SU-DHL-6 (cell line): ENCODE measurements around the gene FAM53B.

Experiments
- H2AFZ ChIP-seq: fragments of 200-600 bp; sonication (generic); 2 replicates; pipeline ENCODE4 v1.6.1; 2014; ENCODE audit warnings: low read depth, mild to moderate bottlenecking, moderate library complexity, mixed read lengths, antibody characterized with exemption, low read length; ENCODE audit not compliant: severe bottlenecking
- H3F3A ChIP-seq: fragments of 200-600 bp; shearing (Covaris generic); 2 replicates; pipeline ENCODE4 v1.6.0; 2016; ENCODE audit warnings: antibody characterized with exemption, mild to moderate bottlenecking; ENCODE audit not compliant: insufficient read depth
- H3K27ac ChIP-seq: fragments of 200-600 bp; sonication (generic); 2 replicates; pipeline ENCODE4 v1.5.1; 2016; ENCODE audit warnings: low read depth, mild to moderate bottlenecking, low read length, moderate library complexity, mixed read lengths
- H3K27me3 ChIP-seq: fragments of 200-600 bp; sonication (generic), shearing (Covaris generic); 2 replicates; pipeline ENCODE4 v1.6.0; 2014; ENCODE audit warnings: mild to moderate bottlenecking, low read length
- H3K36me3 ChIP-seq: fragments of 200-600 bp; sonication (generic); 2 replicates; pipeline ENCODE4 v1.6.1; 2014; ENCODE audit warnings: mild to moderate bottlenecking, low read length, mixed read lengths
- H3K4me2 ChIP-seq: fragments of 300-600, 200-600 bp; shearing (Covaris generic), sonication (generic); 2 replicates; pipeline ENCODE4 v1.6.0; 2014; ENCODE audit warnings: low read length, low read depth, mild to moderate bottlenecking; ENCODE audit not compliant: poor library complexity, severe bottlenecking
- H3K4me3 ChIP-seq: fragments of 200-600 bp; sonication (generic); 2 replicates; pipeline ENCODE4 v1.5.1; 2014; ENCODE audit warnings: antibody characterized with exemption, low read length, mild to moderate bottlenecking, mixed read lengths; ENCODE audit not compliant: insufficient read depth, poor library complexity, severe bottlenecking
- H3K79me2 ChIP-seq: fragments of 200-600 bp; sonication (generic); 2 replicates; pipeline ENCODE4 v1.6.1; 2014; ENCODE audit warnings: mild to moderate bottlenecking, low read length, moderate library complexity; ENCODE audit not compliant: insufficient read depth
- H3K9ac ChIP-seq: fragments of 200-600 bp; sonication (generic); 2 replicates; pipeline ENCODE4 v1.7.0; 2014; ENCODE audit warnings: mild to moderate bottlenecking, low read length
- H3K9me2 ChIP-seq: fragments of 200-600 bp; sonication (generic); replicated peaks from 2 replicates; pipeline ENCODE4 v1.6.1; 2014; ENCODE audit warnings: low read length; ENCODE audit not compliant: insufficient read depth
- H3K9me3 ChIP-seq: fragments of 200-600 bp; sonication (generic); 2 replicates; pipeline ENCODE4 v1.6.1; 2014; ENCODE audit warnings: low read length, mixed read lengths; ENCODE audit not compliant: insufficient read depth
- H4K20me1 ChIP-seq: fragments of 200-600 bp; sonication (generic); 2 replicates; pipeline ENCODE4 v1.6.1; 2014; ENCODE audit warnings: low read depth, mild to moderate bottlenecking, antibody characterized with exemption, low read length, moderate library complexity, mixed read lengths
- CTCF ChIP-seq: fragments of 200-600 bp; sonication (generic); IDR thresholded peaks from one replicate; pipeline ENCODE4 v1.5.1; 2017; ENCODE audit warnings: antibody characterized with exemption, mild to moderate bottlenecking, low read length, moderate library complexity; ENCODE audit not compliant: insufficient read depth, poor library complexity, severe bottlenecking
- EZH2phosphoT487 ChIP-seq: fragments of 200-600 bp; sonication (generic), shearing (Covaris generic); conservative IDR thresholded peaks from 2 replicates; pipeline ENCODE4 v1.6.1; 2018; ENCODE audit warnings: mild to moderate bottlenecking, antibody characterized with exemption, low read length, moderate library complexity, mixed read lengths

Gene FAM53B

GRCh38 chr10:124591123-124591495 lies 153.1 kb downstream of the FAM53B start:
- Histone ChIP-seq H2AFZ (no peak overlapping the region), H3K79me2 (no peaks in the 10 kb centered on the region)

GRCh38 chr10:124590216-124591122 lies 153.7 kb downstream of the FAM53B start:
- H3K4me2 ChIP-seq = no peak overlapping the region

More at GRCh38 chr10:124591123-124591495, 153.1 kb downstream of the FAM53B start:
- H3F3A ChIP-seq = no peaks in the 10 kb centered on the region
- no peak overlapping the region for H3K27ac ChIP-seq
- no peak overlapping the region for H3K4me3 ChIP-seq
- no peak overlapping the region for H3K9ac ChIP-seq
- no peaks in the 10 kb centered on the region for H3K9me2 ChIP-seq
- H4K20me1 ChIP-seq = no peaks in the 10 kb centered on the region
- H3K4me2 ChIP-seq = no peak overlapping the region
- TF ChIP-seq EZH2phosphoT487 (no peak), CTCF (no peak)
- no peaks in the 10 kb centered on the region for H3K9me3 ChIP-seq
- no peaks in the 10 kb centered on the region for H3K36me3 ChIP-seq
- no peaks in the 10 kb centered on the region for H3K27me3 ChIP-seq

GRCh38 chr10:124589491-124590041 lies 154.6 kb downstream of the FAM53B start:
- H3K9me2 ChIP-seq = no peaks in the 10 kb centered on the region
- H3K9ac ChIP-seq = no peak overlapping the region
- H3K36me3 ChIP-seq = no peaks in the 10 kb centered on the region
- no peak overlapping the region for H3K4me2 ChIP-seq
- H3K9me3 ChIP-seq = no peaks in the 10 kb centered on the region
- no peaks in the 10 kb centered on the region for H3F3A ChIP-seq
- H4K20me1 ChIP-seq = no peaks in the 10 kb centered on the region
- H3K4me3 ChIP-seq = no peak overlapping the region
- H3K27me3 ChIP-seq = no peaks in the 10 kb centered on the region
- H3K27ac ChIP-seq = no peak overlapping the region
- H3K79me2 ChIP-seq = no peaks in the 10 kb centered on the region
- H2AFZ ChIP-seq = no peak overlapping the region
- TF ChIP-seq EZH2phosphoT487 = no peak
- no peak for TF ChIP-seq CTCF

More at GRCh38 chr10:124590216-124591122, 153.7 kb downstream of the FAM53B start:
- H3K79me2 ChIP-seq = no peaks in the 10 kb centered on the region
- H3K4me3 ChIP-seq = no peak overlapping the region
- H3K9ac ChIP-seq = no peak overlapping the region
- no peaks in the 10 kb centered on the region for H4K20me1 ChIP-seq
- H3K9me3 ChIP-seq = no peaks in the 10 kb centered on the region
- H3K27me3 ChIP-seq = no peaks in the 10 kb centered on the region
- no peaks in the 10 kb centered on the region for H3K36me3 ChIP-seq
- H3F3A ChIP-seq = no peaks in the 10 kb centered on the region
- TF ChIP-seq EZH2phosphoT487 = no peak
- TF ChIP-seq CTCF = no peak
- no peaks in the 10 kb centered on the region for H3K9me2 ChIP-seq
- H3K27ac ChIP-seq = no peak overlapping the region
- H2AFZ ChIP-seq = no peak overlapping the region
